Nephron progenitor cell (in vitro differentiated cells): Measurements from ENCODE around the gene CASP5.
A peak's percentile ranks its signal among the peaks of the same experiment; 100 is the strongest.
"Not testable (repeated sequence)": the region's sequence is repeated elsewhere in the genome, so short reads cannot be mapped to it uniquely, and the experiment has no call there.

Experiments used
- DNase-seq: peaks from one replicate; pipeline ENCODE4 v3.0.0; 2021
- H3K27ac Mint-ChIP-seq: 2 replicates; pipeline ENCODE4 v1.8.0; 2021; ENCODE audit warnings: mild to moderate bottlenecking, moderate library complexity, mixed read lengths
- H3K27me3 Mint-ChIP-seq: 2 replicates; pipeline ENCODE4 v1.8.0; 2021; ENCODE audit warnings: mild to moderate bottlenecking, low read depth, mixed read lengths; ENCODE audit not compliant: poor library complexity
- H3K36me3 Mint-ChIP-seq: 2 replicates; pipeline ENCODE4 v1.8.0; 2021; ENCODE audit warnings: low read depth, mixed read lengths
- H3K4me1 Mint-ChIP-seq: 2 replicates; pipeline ENCODE4 v1.8.0; 2021; ENCODE audit warnings: mixed read lengths
- H3K4me3 Mint-ChIP-seq: 2 replicates; pipeline ENCODE4 v1.8.0; 2021; ENCODE audit warnings: mild to moderate bottlenecking, moderate library complexity, mixed read lengths
- H3K9me3 Mint-ChIP-seq: 2 replicates; pipeline ENCODE4 v1.8.0; 2021; ENCODE audit warnings: mild to moderate bottlenecking, moderate library complexity, mixed read lengths
- CTCF ChIP-seq: fragments of 200-600 bp; sonication (generic); IDR thresholded peaks from 2 replicates; pipeline ENCODE4 v1.5.0; 2021; ENCODE audit warnings: antibody characterized with exemption

Gene CASP5

GRCh38 chr11:105046898-105047579, 24.1 kb upstream of the CASP5 start:
- H3K36me3 Mint-ChIP-seq: no peaks in the 10 kb centered on the region
- H3K4me3 Mint-ChIP-seq: no peak overlapping the region
- TF ChIP-seq CTCF: no peak
- H3K9me3 Mint-ChIP-seq: no peaks in the 10 kb centered on the region
- H3K4me1 Mint-ChIP-seq: peaks cover 10% of the 10 kb centered on the region
- peaks cover 4% of the 10 kb centered on the region for H3K27me3 Mint-ChIP-seq
- H3K27ac Mint-ChIP-seq: peak overlapping the region; percentile 76
- no peak for DNase-seq

- H3K4me3 Mint-ChIP-seq: no peak overlapping the region
- no peak for TF ChIP-seq CTCF
- no peaks in the 10 kb centered on the region for H3K9me3 Mint-ChIP-seq
- H3K36me3 Mint-ChIP-seq: no peaks in the 10 kb centered on the region
- H3K27me3 Mint-ChIP-seq: peaks cover 4% of the 10 kb centered on the region
- DNase-seq: no peak
- peaks cover 10% of the 10 kb centered on the region for H3K4me1 Mint-ChIP-seq
- no peak overlapping the region for H3K27ac Mint-ChIP-seq
Measured at GRCh38 chr11:105045676-105046296, 22.8 kb upstream of the CASP5 start.

- H3K9me3 Mint-ChIP-seq, H3K4me3 Mint-ChIP-seq, H3K36me3 Mint-ChIP-seq, H3K27ac Mint-ChIP-seq, DNase-seq, H3K27me3 Mint-ChIP-seq: not testable (repeated sequence)
- H3K4me1 Mint-ChIP-seq: peaks cover 10% of the 10 kb centered on the region
Measured at GRCh38 chr11:105044557-105045524, 21.9 kb upstream of the CASP5 start, which contains the start of gene CARD16. Gene CARD16, minus strand, starts transcription at chr11:105045335. Its CDS starts 38 bp downstream, at chr11:105045297.

GRCh38 chr11:105042178-105042577, 19.2 kb upstream of the CASP5 start:
- H3K27ac Mint-ChIP-seq: no peak overlapping the region
- no peaks in the 10 kb centered on the region for H3K36me3 Mint-ChIP-seq
- no peak overlapping the region for H3K4me3 Mint-ChIP-seq
- H3K4me1 Mint-ChIP-seq: peaks cover 9% of the 10 kb centered on the region
- TF ChIP-seq CTCF: no peak
- peaks cover 4% of the 10 kb centered on the region for H3K27me3 Mint-ChIP-seq
- H3K9me3 Mint-ChIP-seq: no peaks in the 10 kb centered on the region
- DNase-seq: no peak

GRCh38 chr11:105040703-105041102, 17.7 kb upstream of the CASP5 start:
- Mint-ChIP-seq H3K4me3 (no peak overlapping the region), H3K27ac (no peak overlapping the region), H3K27me3 (peaks cover 4% of the 10 kb centered on the region), H3K4me1 (no peaks in the 10 kb centered on the region), H3K9me3 (no peaks in the 10 kb centered on the region), H3K36me3 (no peaks in the 10 kb centered on the region)
- no peak for DNase-seq
- TF ChIP-seq CTCF: no peak
